Left ventricle myocardium inferior (tissue), 1 donor: ENCODE results near the gene MTLN. TPM values are rescaled to one million over a fixed set of nuclear protein-coding genes. Genes with fewer than 3 reads are reported as not detected.
"Not testable (repeated sequence)": the region's sequence is repeated elsewhere in the genome, so short reads cannot be mapped to it uniquely, and the experiment has no call there.

Source experiments
- DNase-seq: peaks from one replicate; pipeline ENCODE4 v3.0.0-alpha.2; 2020
- H3K27ac ChIP-seq: fragments of 200-600 bp; replicated peaks from 2 replicates; pipeline ENCODE4 v1.8.0; 2021
- H3K27me3 ChIP-seq: fragments of 200-600 bp; 2 replicates; pipeline ENCODE4 v1.8.0; 2021; ENCODE audit warnings: low read depth
- H3K36me3 ChIP-seq: fragments of 200-600 bp; 2 replicates; pipeline ENCODE4 v1.8.0; 2021
- H3K4me1 ChIP-seq: fragments of 200-600 bp; 2 replicates; pipeline ENCODE4 v1.8.0; 2021
- H3K4me3 ChIP-seq: fragments of 200-600 bp; 2 replicates; pipeline ENCODE4 v1.8.0; 2021; ENCODE audit warnings: mild to moderate bottlenecking, moderate library complexity
- H3K9me3 ChIP-seq: fragments of 200-600 bp; replicated peaks from 2 replicates; pipeline ENCODE4 v1.8.0; 2021
- intact Hi-C: fragments of 100-400 bp; cut with micrococcal nuclease; formaldehyde crosslinking; loops from one replicate; pipeline ENCODE4 v1.11.0; 2022
- total RNA-seq: library from RNA; stranded (reverse); fragmentation: NEBNext Ultra II Directional; extraction: Animal tissue kit (Norgen Biotek cat#: 25700); gene quantifications from one replicate; pipeline ENCODE4 v1.2.1, GENCODE V29; 2021
- TF ChIP-seq, protein P1 (sequence below): fragments of 200-600 bp; IDR thresholded peaks from 2 replicates; pipeline ENCODE4 v1.8.0; 2021; ENCODE audit warnings: antibody characterized with exemption, mild to moderate bottlenecking, borderline replicate concordance
- donor health status: DM: no; HTN: yes; CAD: no; lungs with severe emphysema.

The MTLN gene
- total RNA-seq, 1 donor from 2014 or later, result 204 TPM

- peaks cover 5% of the 10 kb centered on the region for H3K36me3 ChIP-seq
- TF ChIP-seq, protein P1, sequence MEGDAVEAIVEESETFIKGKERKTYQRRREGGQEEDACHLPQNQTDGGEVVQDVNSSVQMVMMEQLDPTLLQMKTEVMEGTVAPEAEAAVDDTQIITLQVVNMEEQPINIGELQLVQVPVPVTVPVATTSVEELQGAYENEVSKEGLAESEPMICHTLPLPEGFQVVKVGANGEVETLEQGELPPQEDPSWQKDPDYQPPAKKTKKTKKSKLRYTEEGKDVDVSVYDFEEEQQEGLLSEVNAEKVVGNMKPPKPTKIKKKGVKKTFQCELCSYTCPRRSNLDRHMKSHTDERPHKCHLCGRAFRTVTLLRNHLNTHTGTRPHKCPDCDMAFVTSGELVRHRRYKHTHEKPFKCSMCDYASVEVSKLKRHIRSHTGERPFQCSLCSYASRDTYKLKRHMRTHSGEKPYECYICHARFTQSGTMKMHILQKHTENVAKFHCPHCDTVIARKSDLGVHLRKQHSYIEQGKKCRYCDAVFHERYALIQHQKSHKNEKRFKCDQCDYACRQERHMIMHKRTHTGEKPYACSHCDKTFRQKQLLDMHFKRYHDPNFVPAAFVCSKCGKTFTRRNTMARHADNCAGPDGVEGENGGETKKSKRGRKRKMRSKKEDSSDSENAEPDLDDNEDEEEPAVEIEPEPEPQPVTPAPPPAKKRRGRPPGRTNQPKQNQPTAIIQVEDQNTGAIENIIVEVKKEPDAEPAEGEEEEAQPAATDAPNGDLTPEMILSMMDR, result no peak
- H3K27me3 ChIP-seq, result no peaks in the 10 kb centered on the region
- DNase-seq, result no peak
- H3K9me3 ChIP-seq, result peaks cover 3% of the 10 kb centered on the region
- H3K4me1 ChIP-seq, result no peaks in the 10 kb centered on the region
- no peak overlapping the region for H3K4me3 ChIP-seq
- intact Hi-C loops, result no loop called here
- no peak overlapping the region for H3K27ac ChIP-seq
Observed at GRCh38 chr2:110198016-110198415, 14.3 kb downstream of the MTLN start.

- peaks cover 5% of the 10 kb centered on the region for H3K36me3 ChIP-seq
- peaks cover 3% of the 10 kb centered on the region for H3K9me3 ChIP-seq
- no peaks in the 10 kb centered on the region for H3K27me3 ChIP-seq
- H3K27ac ChIP-seq, result no peak overlapping the region
- TF ChIP-seq, protein P1, result no peak
- no peaks in the 10 kb centered on the region for H3K4me1 ChIP-seq
- intact Hi-C loops, result no loop called here
- no peak overlapping the region for H3K4me3 ChIP-seq
- DNase-seq, result no peak
Observed at GRCh38 chr2:110197452-110197851, 14.9 kb downstream of the MTLN start.

DNA sequence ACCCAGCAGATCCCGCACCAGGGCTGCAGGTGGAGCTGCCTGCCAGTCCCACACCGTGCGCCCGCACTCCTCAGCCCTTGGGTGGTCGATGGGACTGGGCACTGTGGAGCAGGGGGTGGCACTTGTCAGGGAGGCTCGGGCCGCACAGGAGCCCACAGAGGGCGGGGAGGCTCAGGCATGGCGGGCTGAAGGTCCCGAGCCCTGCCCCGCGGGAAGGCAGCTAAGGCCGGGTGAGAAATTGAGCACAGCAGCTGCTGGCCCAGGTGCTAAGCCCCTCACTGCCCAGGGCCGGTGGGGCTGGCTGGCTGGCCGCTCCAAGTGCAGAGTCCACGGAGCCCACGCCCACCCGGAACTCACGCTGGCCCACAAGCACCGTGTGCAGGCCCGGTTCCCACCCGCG is 22.2 kb downstream of the MTLN start:
- intact Hi-C loops, DNase-seq, H3K4me1 ChIP-seq, H3K27me3 ChIP-seq, H3K9me3 ChIP-seq, H3K4me3 ChIP-seq, H3K27ac ChIP-seq: not testable (repeated sequence)
- H3K36me3 ChIP-seq, result peaks cover 21% of the 10 kb centered on the region

DNA sequence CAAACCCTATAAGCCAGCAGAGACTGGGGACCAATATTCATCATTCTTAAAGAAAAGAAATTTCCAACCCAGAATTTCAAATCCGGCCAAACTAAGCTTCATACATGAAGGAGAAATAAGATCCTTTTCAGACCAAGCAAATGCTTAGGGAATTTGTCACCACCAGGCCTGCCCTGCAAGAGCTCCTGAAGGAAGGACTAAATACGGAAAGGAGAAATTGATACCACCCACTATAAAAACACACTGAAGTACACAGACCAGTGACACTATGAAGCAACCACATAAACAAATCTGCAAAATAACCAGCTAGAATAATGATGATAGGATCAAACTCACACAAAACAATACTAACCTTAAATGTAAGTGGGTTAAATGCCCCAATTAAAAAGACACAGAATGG is 29.9 kb downstream of the MTLN start:
- peaks cover 5% of the 10 kb centered on the region for H3K4me1 ChIP-seq
- peaks cover 22% of the 10 kb centered on the region for H3K9me3 ChIP-seq
- no peak overlapping the region for H3K27ac ChIP-seq
- no peak for DNase-seq
- TF ChIP-seq, protein P1, result no peak
- H3K27me3 ChIP-seq, result no peaks in the 10 kb centered on the region
- H3K4me3 ChIP-seq, result no peak overlapping the region
- H3K36me3 ChIP-seq, result peaks cover 18% of the 10 kb centered on the region
- intact Hi-C loops, result no loop called here

DNA sequence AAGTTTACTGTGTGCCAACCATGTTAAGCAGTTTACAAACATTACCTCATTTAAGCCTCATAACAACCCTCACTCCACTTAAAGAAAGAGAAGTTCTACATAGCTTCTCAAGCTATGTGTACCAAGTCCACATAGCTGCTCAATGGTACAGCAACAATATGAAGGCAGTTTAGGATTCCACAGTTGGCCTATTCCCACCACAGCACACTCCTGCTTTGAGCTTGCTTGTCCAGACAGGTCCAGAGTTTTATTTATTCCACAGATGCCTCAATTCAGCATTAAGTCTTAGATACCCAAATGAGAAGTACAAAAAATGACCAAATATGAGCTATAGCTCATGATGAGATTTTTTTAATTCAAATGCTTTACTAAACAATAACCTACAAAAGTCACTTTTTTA is 32.3 kb downstream of the MTLN start:
- intact Hi-C loops, result no loop called here
- H3K4me1 ChIP-seq, result peaks cover 5% of the 10 kb centered on the region
- peaks cover 18% of the 10 kb centered on the region for H3K36me3 ChIP-seq
- no peaks in the 10 kb centered on the region for H3K27me3 ChIP-seq
- TF ChIP-seq, protein P1, result no peak
- DNase-seq, result no peak
- H3K4me3 ChIP-seq, result no peak overlapping the region
- H3K27ac ChIP-seq, result no peak overlapping the region
- H3K9me3 ChIP-seq, result peaks cover 22% of the 10 kb centered on the region

DNA sequence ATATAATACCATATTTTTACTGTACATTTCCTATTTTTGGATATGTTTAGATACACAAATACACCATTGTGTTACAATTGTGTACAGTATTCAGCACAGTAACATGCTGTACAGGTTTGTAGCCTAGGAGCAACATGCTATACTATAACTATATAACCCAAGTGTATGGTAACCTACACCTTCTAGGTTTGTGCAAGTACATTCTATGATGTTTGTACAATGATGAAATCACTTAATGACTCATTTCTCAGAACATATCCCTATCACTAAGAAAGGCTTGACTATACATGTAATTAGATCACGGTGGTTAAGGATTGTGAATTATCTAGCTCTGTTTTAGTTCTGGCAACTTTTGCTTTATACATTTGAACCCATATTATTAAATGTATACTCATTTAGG is 38.8 kb downstream of the MTLN start:
- Histone ChIP-seq H3K27me3 (no peaks in the 10 kb centered on the region), H3K4me3 (no peak overlapping the region), H3K36me3 (no peaks in the 10 kb centered on the region), H3K27ac (no peak overlapping the region), H3K4me1 (peaks cover 13% of the 10 kb centered on the region), H3K9me3 (no peaks in the 10 kb centered on the region)
- TF ChIP-seq, protein P1, result no peak
- intact Hi-C loops, result no loop called here
- DNase-seq, result no peak
